Activated naive CD8-positive, alpha-beta T cell treated with anti-CD3 and anti-CD28 coated beads, Interleukin-2, amount 50 U/mL, for 24 hours (primary cell): Measurements from ENCODE around the gene NLRP9.

Experiments
- ATAC-seq: fragments of 150-1000 bp; cut with Tn5 transposase; one replicate; pipeline ENCODE4 v1.10.0; 2021
- DNase-seq: peaks from one replicate; pipeline ENCODE4 v3.0.0; 2021
- H3K27ac Mint-ChIP-seq: one replicate; pipeline ENCODE4 v1.8.0; 2021; ENCODE audit warnings: mild to moderate bottlenecking, mixed read lengths
- H3K27me3 Mint-ChIP-seq: one replicate; pipeline ENCODE4 v1.8.0; 2021; ENCODE audit warnings: mixed read lengths
- H3K36me3 Mint-ChIP-seq: one replicate; pipeline ENCODE4 v1.8.0; 2021; ENCODE audit warnings: low read depth, mixed read lengths
- H3K4me1 Mint-ChIP-seq: one replicate; pipeline ENCODE4 v1.8.0; 2021; ENCODE audit warnings: mixed read lengths
- H3K4me3 Mint-ChIP-seq: one replicate; pipeline ENCODE4 v1.8.0; 2021; ENCODE audit warnings: mild to moderate bottlenecking, moderate library complexity, mixed read lengths
- H3K9me3 Mint-ChIP-seq: one replicate; pipeline ENCODE4 v1.8.0; 2021; ENCODE audit warnings: mixed read lengths

NLRP9 gene

DNA sequence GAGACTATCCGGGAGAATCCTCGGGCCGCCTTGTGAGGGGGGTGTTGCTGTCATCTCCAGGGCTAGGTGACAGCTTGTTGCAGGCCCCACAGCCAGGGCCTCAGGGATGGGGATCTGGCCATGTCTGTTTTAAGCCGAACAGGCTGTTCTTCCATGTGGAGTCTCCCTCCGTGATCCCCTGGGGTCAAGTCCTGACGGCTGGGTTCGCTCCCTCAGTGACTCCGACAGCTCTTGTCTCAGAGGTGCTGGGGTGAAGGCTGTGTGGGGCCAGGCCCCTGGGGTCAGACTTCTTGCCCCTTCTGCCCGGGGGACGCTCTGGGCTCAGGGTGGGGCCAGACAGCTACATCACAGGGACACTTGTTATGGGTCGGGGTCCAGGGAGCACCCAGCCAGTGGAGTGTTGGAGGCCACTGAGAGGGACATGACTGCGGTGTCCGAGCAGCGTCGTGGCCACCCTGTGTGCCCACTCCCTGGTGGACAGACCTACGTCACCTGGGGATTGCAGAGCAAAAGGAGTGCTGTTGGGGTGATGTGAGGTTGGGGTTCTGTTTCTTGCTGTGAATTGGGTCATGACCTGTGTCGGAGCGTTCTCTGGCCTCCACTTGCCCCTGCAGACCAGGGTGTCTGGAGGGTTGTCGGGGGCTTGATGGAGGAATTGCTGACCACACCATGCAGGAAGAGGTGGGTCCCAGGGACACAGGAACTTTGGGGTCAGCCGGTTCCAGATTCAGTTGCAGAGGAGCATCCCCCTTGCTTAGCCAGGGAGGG is 41.7 kb downstream of the NLRP9 start:
- no peaks in the 10 kb centered on the region for H3K9me3 Mint-ChIP-seq
- H3K4me3 Mint-ChIP-seq = no peak overlapping the region
- no peaks in the 10 kb centered on the region for H3K27me3 Mint-ChIP-seq
- H3K36me3 Mint-ChIP-seq = peaks cover 25% of the 10 kb centered on the region
- DNase-seq (no peak), ATAC-seq (no peak)
- no peaks in the 10 kb centered on the region for H3K4me1 Mint-ChIP-seq
- H3K27ac Mint-ChIP-seq = no peak overlapping the region

DNA sequence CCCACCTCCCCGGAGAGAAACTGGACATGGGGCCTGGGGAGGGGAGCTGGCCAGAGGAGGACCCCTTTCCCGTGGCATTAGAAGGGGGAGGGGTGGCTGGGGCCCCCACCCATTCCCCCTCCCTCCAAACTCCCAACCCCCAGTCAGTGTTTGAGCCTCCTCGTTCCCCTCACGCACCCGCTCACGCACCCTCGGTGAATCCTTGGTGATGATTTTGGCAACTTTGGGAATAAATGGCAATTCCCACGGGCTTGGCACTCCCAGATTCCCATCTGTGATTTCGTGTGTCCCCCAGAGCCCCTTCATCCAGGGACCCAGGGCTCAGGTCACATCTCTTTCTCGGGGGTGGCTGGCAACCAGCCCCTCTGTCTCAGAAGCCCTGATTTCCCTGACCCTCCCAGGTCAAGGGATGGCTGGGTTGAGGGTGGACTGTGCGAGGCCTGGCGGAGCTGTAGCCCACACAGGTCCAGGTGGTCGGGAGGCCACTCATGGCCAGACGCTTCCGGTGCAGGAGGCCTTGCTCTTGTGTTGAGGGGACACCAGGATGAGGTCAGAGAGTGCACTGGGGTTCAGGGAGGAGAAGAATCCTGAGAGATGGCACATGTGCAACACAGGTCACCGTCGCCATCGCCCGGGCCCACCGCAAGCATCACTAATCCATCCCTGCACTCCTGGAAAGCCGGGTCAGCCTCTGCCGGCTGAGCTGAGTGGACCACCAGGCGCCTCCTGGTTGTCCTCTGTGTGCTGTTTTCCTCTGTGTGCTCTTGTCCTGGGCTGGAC is 42.5 kb downstream of the NLRP9 start:
- DNase-seq = no peak
- Mint-ChIP-seq H3K36me3 (peaks cover 25% of the 10 kb centered on the region), H3K4me1 (no peaks in the 10 kb centered on the region), H3K27me3 (no peaks in the 10 kb centered on the region), H3K27ac (no peak overlapping the region), H3K4me3 (no peak overlapping the region), H3K9me3 (no peaks in the 10 kb centered on the region)
- no peak for ATAC-seq

DNA sequence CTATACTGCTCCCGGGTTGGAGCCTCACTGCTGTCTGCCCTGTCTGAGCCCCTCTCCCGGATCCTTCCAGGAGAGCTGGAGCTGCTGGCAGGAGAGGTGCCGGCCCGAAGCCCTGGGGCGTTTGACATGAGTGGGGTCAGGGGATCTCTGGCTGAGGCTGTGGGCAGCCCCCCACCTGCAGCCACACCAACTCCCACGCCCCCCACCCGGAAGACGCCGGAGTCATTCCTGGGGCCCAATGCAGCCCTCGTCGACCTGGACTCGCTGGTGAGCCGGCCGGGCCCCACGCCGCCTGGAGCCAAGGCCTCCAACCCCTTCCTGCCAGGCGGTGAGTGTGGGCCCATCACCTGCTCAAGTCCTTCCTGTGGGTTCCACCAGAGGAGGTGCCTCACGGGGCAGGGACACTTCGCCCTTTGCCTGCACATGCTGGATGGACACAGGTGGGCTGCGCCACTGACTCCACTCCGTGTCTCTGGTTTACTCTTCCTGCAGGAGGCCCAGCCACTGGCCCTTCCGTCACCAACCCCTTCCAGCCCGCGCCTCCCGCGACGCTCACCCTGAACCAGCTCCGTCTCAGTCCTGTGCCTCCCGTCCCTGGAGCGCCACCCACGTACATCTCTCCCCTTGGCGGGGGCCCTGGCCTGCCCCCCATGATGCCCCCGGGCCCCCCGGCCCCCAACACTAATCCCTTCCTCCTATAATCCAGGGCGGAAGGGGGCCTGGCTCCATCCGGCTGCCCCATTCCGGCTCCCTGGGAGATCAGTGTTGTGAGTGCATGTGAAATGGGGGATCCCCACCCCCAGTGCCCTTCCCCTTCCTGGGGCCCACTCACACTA is 43.3 kb downstream of the NLRP9 start:
- peak; percentile 8 for ATAC-seq
- no peak for DNase-seq
- H3K9me3 Mint-ChIP-seq = no peaks in the 10 kb centered on the region
- H3K27ac Mint-ChIP-seq = no peak overlapping the region
- no peaks in the 10 kb centered on the region for H3K4me1 Mint-ChIP-seq
- H3K36me3 Mint-ChIP-seq = peaks cover 20% of the 10 kb centered on the region
- H3K4me3 Mint-ChIP-seq = no peak overlapping the region
- H3K27me3 Mint-ChIP-seq = no peaks in the 10 kb centered on the region

- ATAC-seq (no peak), DNase-seq (no peak)
- H3K27ac Mint-ChIP-seq = no peak overlapping the region
- no peaks in the 10 kb centered on the region for H3K4me1 Mint-ChIP-seq
- H3K9me3 Mint-ChIP-seq = no peaks in the 10 kb centered on the region
- H3K4me3 Mint-ChIP-seq = no peak overlapping the region
- no peaks in the 10 kb centered on the region for H3K27me3 Mint-ChIP-seq
- H3K36me3 Mint-ChIP-seq = peaks cover 16% of the 10 kb centered on the region
These were observed 44.0 kb downstream of the NLRP9 start for GRCh38 chr19:55694241-55694655.

DNA sequence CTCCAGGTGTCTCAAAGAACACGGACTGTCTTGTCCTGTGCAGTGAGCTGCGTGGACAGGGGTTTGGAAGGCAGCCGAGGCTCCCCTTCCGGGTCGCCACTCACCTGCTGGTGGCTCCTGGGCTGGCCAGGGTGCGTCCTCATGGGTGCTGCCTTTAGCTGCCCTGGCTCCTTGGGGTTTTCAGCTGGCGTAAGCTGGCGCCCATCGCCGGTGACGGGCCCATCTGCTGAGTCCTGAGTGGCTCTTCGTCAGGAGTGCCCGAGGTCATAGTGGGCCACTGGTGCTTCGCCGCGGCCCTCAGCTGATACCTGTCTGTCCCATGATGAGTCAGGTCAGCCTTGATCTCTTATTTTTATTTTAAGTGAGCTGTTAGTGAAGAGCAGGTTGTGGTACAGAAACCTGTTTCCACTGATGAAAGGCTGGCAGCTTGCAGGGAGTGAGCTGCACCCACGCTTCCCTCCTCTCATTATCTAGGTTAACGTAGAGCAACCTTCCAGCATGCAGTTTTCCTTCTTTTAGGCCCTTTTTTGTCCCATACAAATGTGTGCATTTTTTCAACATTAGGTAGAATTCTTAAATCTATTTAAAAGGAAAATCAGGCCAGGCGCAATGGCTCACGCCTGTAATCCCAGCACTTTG is 44.7 kb downstream of the NLRP9 start:
- no peaks in the 10 kb centered on the region for H3K27me3 Mint-ChIP-seq

GRCh38 chr19:55692681-55693081 is 45.5 kb downstream of the NLRP9 start:
- Mint-ChIP-seq H3K9me3 (no peaks in the 10 kb centered on the region), H3K27me3 (no peaks in the 10 kb centered on the region), H3K27ac (no peak overlapping the region), H3K4me1 (no peaks in the 10 kb centered on the region), H3K36me3 (peaks cover 14% of the 10 kb centered on the region), H3K4me3 (no peak overlapping the region)
- DNase-seq (no peak), ATAC-seq (no peak)

More for the DNA sequence above, 44.7 kb downstream of the NLRP9 start:
- H3K4me1 Mint-ChIP-seq = no peaks in the 10 kb centered on the region
- H3K9me3 Mint-ChIP-seq = no peaks in the 10 kb centered on the region
- H3K27ac Mint-ChIP-seq = no peak overlapping the region
- H3K4me3 Mint-ChIP-seq = no peak overlapping the region
- H3K36me3 Mint-ChIP-seq = peaks cover 14% of the 10 kb centered on the region
- no peak for ATAC-seq
- no peak for DNase-seq

DNA sequence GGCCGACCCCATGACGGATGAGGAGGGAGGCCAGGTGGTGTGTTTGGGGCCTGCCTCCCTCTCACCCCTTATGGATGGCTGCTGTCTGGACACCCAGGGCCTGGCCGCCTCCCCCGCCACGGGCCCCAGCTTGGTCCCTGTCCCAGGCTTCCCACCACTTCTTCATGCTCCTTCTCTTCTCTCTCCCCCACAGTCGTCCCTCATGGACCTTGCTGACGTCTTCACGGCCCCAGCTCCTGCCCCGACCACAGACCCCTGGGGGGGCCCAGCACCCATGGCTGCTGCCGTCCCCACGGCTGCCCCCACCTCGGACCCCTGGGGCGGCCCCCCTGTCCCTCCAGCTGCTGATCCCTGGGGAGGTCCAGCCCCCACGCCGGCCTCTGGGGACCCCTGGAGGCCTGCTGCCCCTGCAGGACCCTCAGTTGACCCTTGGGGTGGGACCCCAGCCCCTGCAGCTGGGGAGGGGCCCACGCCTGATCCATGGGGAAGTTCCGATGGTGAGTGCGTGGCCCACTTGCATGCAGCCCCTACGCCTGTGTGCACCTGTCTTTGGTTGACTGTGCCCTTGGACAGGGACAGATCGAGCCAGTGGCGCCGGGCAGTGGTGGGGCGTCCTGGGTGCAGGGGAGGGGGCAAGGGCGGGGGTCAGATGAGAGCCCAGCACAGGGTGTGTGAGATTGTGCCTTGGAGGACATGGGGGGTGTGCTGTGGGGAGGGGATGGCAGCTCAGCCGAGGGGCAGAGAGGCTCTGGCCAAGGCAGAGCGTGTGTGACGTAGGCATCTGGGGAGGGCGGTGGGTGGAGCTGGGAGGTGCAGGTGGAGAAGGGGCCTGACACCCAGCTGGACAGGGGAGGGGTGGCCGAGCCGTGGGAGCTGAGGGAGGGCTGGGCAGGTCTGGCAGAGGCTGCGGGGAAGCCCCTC is 46.4 kb downstream of the NLRP9 start:
- peaks cover 16% of the 10 kb centered on the region for H3K36me3 Mint-ChIP-seq
- no peak overlapping the region for H3K4me3 Mint-ChIP-seq
- no peak overlapping the region for H3K27ac Mint-ChIP-seq
- ATAC-seq (no peak), DNase-seq (no peak)
- no peaks in the 10 kb centered on the region for H3K9me3 Mint-ChIP-seq
- H3K4me1 Mint-ChIP-seq = no peaks in the 10 kb centered on the region
- H3K27me3 Mint-ChIP-seq = no peaks in the 10 kb centered on the region

- Mint-ChIP-seq H3K4me3 (no peak overlapping the region), H3K4me1 (peaks cover 2% of the 10 kb centered on the region), H3K27me3 (no peaks in the 10 kb centered on the region), H3K27ac (no peak overlapping the region), H3K36me3 (peaks cover 17% of the 10 kb centered on the region), H3K9me3 (no peaks in the 10 kb centered on the region)
- ATAC-seq (no peak), DNase-seq (no peak)
These were observed 47.2 kb downstream of the NLRP9 start for GRCh38 chr19:55690769-55691545.

DNA sequence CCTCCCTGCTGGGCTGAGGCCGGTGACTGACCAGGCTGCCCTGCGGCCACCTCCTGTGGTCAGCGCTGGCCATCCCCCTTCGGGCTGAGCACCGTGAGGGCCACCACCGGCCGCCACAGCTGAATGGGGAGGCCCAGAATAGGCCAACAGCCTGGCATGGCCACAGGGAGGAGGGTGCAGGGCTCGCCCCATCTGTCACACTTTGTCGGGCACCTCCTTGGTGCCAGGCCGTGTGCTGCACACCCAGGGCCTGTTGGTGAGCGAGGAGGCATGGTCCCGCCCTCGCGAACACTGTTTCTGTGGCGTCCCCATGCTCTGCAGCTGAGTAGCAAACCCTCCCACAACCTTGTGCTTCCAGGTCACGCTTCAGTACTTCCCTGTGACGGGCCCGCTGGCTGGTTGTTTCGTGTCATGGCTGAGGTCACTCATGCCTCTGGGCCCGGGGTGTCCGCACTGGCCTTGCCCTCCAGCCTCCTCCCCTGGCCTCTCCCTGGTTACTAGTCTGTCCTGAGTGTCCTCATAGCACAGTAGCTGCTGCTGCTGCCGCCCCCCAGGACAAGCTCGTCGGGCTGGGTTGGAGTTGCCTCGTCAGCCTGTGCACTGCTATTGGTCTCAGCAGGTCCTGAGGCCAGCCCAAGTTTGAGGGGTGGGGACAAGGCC is 48.0 kb downstream of the NLRP9 start:
- Mint-ChIP-seq H3K9me3 (no peaks in the 10 kb centered on the region), H3K27me3 (no peaks in the 10 kb centered on the region), H3K36me3 (peaks cover 15% of the 10 kb centered on the region), H3K4me3 (no peak overlapping the region), H3K27ac (no peak overlapping the region), H3K4me1 (peaks cover 3% of the 10 kb centered on the region)
- no peak for DNase-seq
- no peak for ATAC-seq

GRCh38 chr19:55689411-55690108 is 48.6 kb downstream of the NLRP9 start:
- Mint-ChIP-seq H3K27me3 (no peaks in the 10 kb centered on the region), H3K9me3 (no peaks in the 10 kb centered on the region), H3K4me1 (peaks cover 3% of the 10 kb centered on the region), H3K4me3 (no peak overlapping the region), H3K27ac (no peak overlapping the region), H3K36me3 (peaks cover 17% of the 10 kb centered on the region)
- ATAC-seq = no peak
- DNase-seq = no peak

DNA sequence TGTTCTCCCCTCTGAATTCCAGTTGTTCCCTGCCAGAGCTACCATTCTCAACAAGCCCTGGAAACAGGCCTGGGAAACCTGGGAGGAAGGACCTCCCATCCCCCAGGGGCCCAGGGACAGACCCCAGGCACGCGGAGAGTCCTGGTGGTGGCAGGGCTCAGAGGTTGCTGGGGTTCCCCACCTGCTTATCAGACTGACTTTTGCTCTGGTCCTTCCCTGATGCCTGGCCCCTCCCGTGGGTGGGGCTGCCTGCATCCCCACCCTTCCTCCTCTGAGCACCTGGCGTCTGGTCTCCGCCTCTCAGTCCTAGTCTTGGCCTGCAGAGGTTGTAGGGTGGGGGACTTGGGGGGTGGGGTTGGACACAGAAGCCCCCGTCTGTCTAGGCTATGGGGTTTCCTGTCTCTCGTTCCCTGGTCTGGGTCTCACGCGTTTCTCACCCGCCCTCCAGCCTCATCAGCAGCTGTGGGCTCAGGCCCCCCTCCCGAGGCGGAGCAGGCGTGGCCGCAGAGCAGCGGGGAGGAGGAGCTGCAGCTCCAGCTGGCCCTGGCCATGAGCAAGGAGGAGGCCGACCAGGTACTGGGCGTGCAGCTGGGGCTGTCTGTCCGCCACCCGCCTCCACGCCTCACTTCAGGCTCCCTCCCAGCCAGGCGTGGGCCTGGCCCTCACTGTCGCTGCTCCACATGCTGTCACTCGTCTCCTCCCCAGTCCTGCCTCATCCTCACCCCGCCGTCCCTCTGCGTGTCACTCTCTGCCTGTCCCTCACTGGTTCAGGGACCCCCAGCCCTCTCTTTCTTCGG is 49.6 kb downstream of the NLRP9 start:
- Mint-ChIP-seq H3K27me3 (no peaks in the 10 kb centered on the region), H3K9me3 (no peaks in the 10 kb centered on the region), H3K4me1 (peaks cover 4% of the 10 kb centered on the region), H3K4me3 (no peak overlapping the region), H3K36me3 (peaks cover 19% of the 10 kb centered on the region), H3K27ac (no peak overlapping the region)
- DNase-seq (no peak), ATAC-seq (no peak)
